K562 (cell line): Measurements from ENCODE around the gene ATG13. TPM values are rescaled to one million over a fixed set of nuclear protein-coding genes. Genes with fewer than 3 reads are reported as not detected.

ENCODE experiments used
- ATAC-seq: fragments of 200-7000 bp; cut with Tn5 transposase; 3 replicates; pipeline ENCODE4 v1.9.1; 2020; ENCODE audit warnings: moderate library complexity
- BruUV-seq: library from RNA; stranded (reverse); fragments of 400-500 nt; replicated peaks from 2 replicates; lab custom pipeline; 2021; lab: Mats Ljungman, UMichigan
- CTCF ChIA-PET: fragments of 300-600 bp; formaldehyde crosslinking; extraction: SDS; loops from one replicate; lab custom pipeline; 2021; ENCODE audit warnings: low intra/inter-chr PET ratio; lab: Yijun Ruan, JAX
- POLR2A ChIA-PET: fragments of 300-600, 350-650 bp; sonication (Branson Sonifier 250); formaldehyde crosslinking; extraction: SDS; loops from one replicate; lab custom pipeline; 2021; ENCODE audit warnings: antibody characterized with exemption, inconsistent platforms; lab: Yijun Ruan, JAX
- DNase-seq, 4 experiments: peaks; one replicate each; pipeline versions ENCODE4 v3.0.0 to v3.0.0-alpha.2; 2011 to 2018; ENCODE audit warnings: low spot score in 3 of 4, mixed read lengths in 3 of 4; ENCODE audit errors: extremely low read depth in 1 of 4
- FAIRE-seq: peaks from 2 replicates; lab custom pipeline; 2011; peaks lifted over from hg19 to GRCh38; lab: Jason Lieb, UNC
- H2AFZ ChIP-seq: 2 replicates; pipeline ENCODE4 v1.6.0; 2011; ENCODE audit warnings: low read depth, low read length, control low read depth, inconsistent platforms
- H3K27ac ChIP-seq: fragments of 200-600 bp; 3 replicates; pipeline ENCODE4 v1.8.0; 2011; ENCODE audit warnings: low read depth, mild to moderate bottlenecking, control low read depth, inconsistent platforms, low read length, moderate library complexity, mixed read lengths; ENCODE audit errors: extremely low read depth
- H3K27me3 ChIP-seq, 2 experiments: fragments of 300-600 bp in 1 of 2; 2 replicates in 1 of 2; 3 replicates in 1 of 2; pipeline versions ENCODE4 v1.6.0 to v1.8.0; 2011; ENCODE audit warnings: inconsistent platforms in 2 of 2, low read length in 2 of 2, mild to moderate bottlenecking in 1 of 2, mixed read lengths in 1 of 2, moderate library complexity in 1 of 2; ENCODE audit not compliant: control insufficient read depth in 2 of 2, insufficient read depth in 2 of 2
- H3K36me3 ChIP-seq: fragments of 300-600 bp; 3 replicates; pipeline ENCODE4 v1.8.0; 2011; ENCODE audit warnings: mild to moderate bottlenecking, low read length, inconsistent platforms; ENCODE audit not compliant: control insufficient read depth, insufficient read depth
- H3K4me1 ChIP-seq, 2 experiments: fragments of 200-600 bp in 1 of 2; replicated peaks in 1 of 2; 2 replicates in 1 of 2; 3 replicates in 1 of 2; pipeline versions ENCODE4 v1.5.1 to v1.8.0; 2011; ENCODE audit warnings: inconsistent platforms in 2 of 2, low read length in 2 of 2, mild to moderate bottlenecking in 1 of 2, mixed read lengths in 1 of 2, moderate library complexity in 1 of 2; ENCODE audit not compliant: control insufficient read depth in 2 of 2, insufficient read depth in 2 of 2
- H3K4me2 ChIP-seq: 2 replicates; pipeline ENCODE4 v1.6.1; 2011; ENCODE audit warnings: low read length, control low read depth, inconsistent platforms, mixed read lengths; ENCODE audit not compliant: insufficient read depth
- H3K4me3 ChIP-seq: fragments of 200-600 bp; sonication (generic), shearing (Covaris generic); 2 replicates; pipeline ENCODE4 v1.5.1; 2016; ENCODE audit warnings: control low read depth, inconsistent platforms
- H3K79me2 ChIP-seq: fragments of 200-600 bp; 3 replicates; pipeline ENCODE4 v1.8.0; 2011; ENCODE audit warnings: low read length, inconsistent platforms; ENCODE audit not compliant: control insufficient read depth, insufficient read depth
- H3K9ac ChIP-seq, 2 experiments: 2 replicates each; pipeline versions ENCODE4 v1.6.0 to v1.6.1; 2011; ENCODE audit warnings: low read depth in 2 of 2, low read length in 2 of 2, control low read depth in 1 of 2, inconsistent platforms in 1 of 2, mild to moderate bottlenecking in 1 of 2, mixed read lengths in 1 of 2; ENCODE audit not compliant: insufficient read depth in 1 of 2
- H3K9me1 ChIP-seq: one replicate; pipeline ENCODE4 v1.6.0; 2011; ENCODE audit warnings: inconsistent platforms, mild to moderate bottlenecking, low read length, moderate library complexity; ENCODE audit not compliant: control insufficient read depth, insufficient read depth
- H3K9me3 ChIP-seq: replicated peaks from 2 replicates; pipeline ENCODE4 v1.5.1; 2011; ENCODE audit warnings: low read depth, low read length, inconsistent platforms; ENCODE audit not compliant: control insufficient read depth, insufficient read depth
- H4K20me1 ChIP-seq: replicated peaks from 2 replicates; pipeline ENCODE4 v1.6.1; 2011; ENCODE audit warnings: low read length, inconsistent platforms, mixed read lengths; ENCODE audit not compliant: control insufficient read depth, insufficient read depth
- EWSR1 ChIP-seq: fragments of 450-650 bp; IDR thresholded peaks from 2 replicates; pipeline ENCODE4 v1.6.1; 2018; ENCODE audit warnings: borderline replicate concordance, mild to moderate bottlenecking, low read depth, moderate library complexity; ENCODE audit not compliant: partially characterized antibody
- MEF2A ChIP-seq: IDR thresholded peaks from 2 replicates; pipeline ENCODE4 v1.6.1; 2011; ENCODE audit warnings: low read depth, mild to moderate bottlenecking, low read length, moderate library complexity; ENCODE audit not compliant: control insufficient read depth
- PHB2 ChIP-seq: fragments of 450-650 bp; IDR thresholded peaks from 2 replicates; pipeline ENCODE4 v1.6.1; 2017; ENCODE audit warnings: low read depth
- SMAD1 ChIP-seq: fragments of 150-350 bp; IDR thresholded peaks from 2 replicates; pipeline ENCODE4 v1.6.1; 2014; ENCODE audit warnings: low read length, low read depth; ENCODE audit not compliant: partially characterized antibody
- TAF7 ChIP-seq: fragments of 450-650 bp; IDR thresholded peaks from 2 replicates; pipeline ENCODE4 v1.6.1; 2016; ENCODE audit warnings: missing genetic modification characterization, missing compliant biosample characterization
- ZNF316 ChIP-seq: fragments of 450-650 bp; IDR thresholded peaks from 2 replicates; pipeline ENCODE4 v1.6.1; 2016
- WGBS: fragments of 100-300 bp; shearing (Covaris generic); methylation state at CpG from one replicate; pipeline ENCODE4 v1.1.6; 2016; ENCODE audit warnings: low coverage, mixed read lengths; ENCODE audit not compliant: insufficient coverage; ENCODE audit errors: missing lambda C conversion rate; 5-methylcytosine and 5-hydroxymethylcytosine counted together
- in situ Hi-C: fragments of 300-500 bp; cut with MboI; formaldehyde crosslinking; loops from 4 replicates; pipeline ENCODE4 v1.15.0; 2018; ENCODE audit warnings: inconsistent platforms, mixed read lengths
- intact Hi-C: fragments of 100-400 bp; cut with micrococcal nuclease; formaldehyde crosslinking; loops from 2 replicates; pipeline ENCODE4 v1.14.2; 2022
- polyA plus RNA-seq, 8 experiments: library from polyadenylated mRNA; depleted of rRNA in 4 of 8; stranded (reverse) in 5 of 8; unstranded in 3 of 8; fragments of >200 nt; fragmentation: Nextera tagmentation in 2 of 8; fragmentation: Illumina TruSeq in 1 of 8; extraction: Ambion mirVana in 2 of 8; extraction: Trizol in 1 of 8; gene quantifications; 2 replicates each; pipeline versions ENCODE4 v1.2.1 to v1.2.3, GENCODE V29; 2011 to 2014; ENCODE audit warnings: inconsistent platforms in 1 of 8, missing spikeins in 1 of 8
- total RNA-seq, 7 experiments: library from RNA; depleted of rRNA in 6 of 7; stranded (reverse); fragments of >200 nt in 6 of 7; fragmentation: Illumina TruSeq in 2 of 7; extraction: Trizol in 2 of 7; gene quantifications; 2 replicates each; pipeline versions ENCODE4 v1.2.1 to v1.2.3, GENCODE V29; 2011 to 2021; ENCODE audit warnings: low replicate concordance in 1 of 7
- TF ChIP-seq, protein P1 (sequence below): fragments of 450-650 bp; IDR thresholded peaks from 2 replicates; pipeline ENCODE4 v1.6.1; 2017; ENCODE audit warnings: antibody characterized with exemption, mild to moderate bottlenecking
- TF ChIP-seq, protein P2 (sequence below), 2 experiments: fragments of 450-650 bp; IDR thresholded peaks; 2 replicates each; pipeline ENCODE4 v1.6.1; 2016
- TF ChIP-seq, protein P3 (sequence below): sonication (generic); IDR thresholded peaks from 2 replicates; pipeline ENCODE4 v1.6.1; 2016

Gene ATG13
- total and polyA plus RNA-seq, 9 of the 15 experiments (the other 6 are each of a cell fraction or from before 2014, with no cell fraction given), result 13.1 to 61.5 (median 36.5) TPM

GRCh38 chr11:46594374-46594700, 23.0 kb upstream of the ATG13 start (continued):
- TF ChIP-seq, protein P1, sequence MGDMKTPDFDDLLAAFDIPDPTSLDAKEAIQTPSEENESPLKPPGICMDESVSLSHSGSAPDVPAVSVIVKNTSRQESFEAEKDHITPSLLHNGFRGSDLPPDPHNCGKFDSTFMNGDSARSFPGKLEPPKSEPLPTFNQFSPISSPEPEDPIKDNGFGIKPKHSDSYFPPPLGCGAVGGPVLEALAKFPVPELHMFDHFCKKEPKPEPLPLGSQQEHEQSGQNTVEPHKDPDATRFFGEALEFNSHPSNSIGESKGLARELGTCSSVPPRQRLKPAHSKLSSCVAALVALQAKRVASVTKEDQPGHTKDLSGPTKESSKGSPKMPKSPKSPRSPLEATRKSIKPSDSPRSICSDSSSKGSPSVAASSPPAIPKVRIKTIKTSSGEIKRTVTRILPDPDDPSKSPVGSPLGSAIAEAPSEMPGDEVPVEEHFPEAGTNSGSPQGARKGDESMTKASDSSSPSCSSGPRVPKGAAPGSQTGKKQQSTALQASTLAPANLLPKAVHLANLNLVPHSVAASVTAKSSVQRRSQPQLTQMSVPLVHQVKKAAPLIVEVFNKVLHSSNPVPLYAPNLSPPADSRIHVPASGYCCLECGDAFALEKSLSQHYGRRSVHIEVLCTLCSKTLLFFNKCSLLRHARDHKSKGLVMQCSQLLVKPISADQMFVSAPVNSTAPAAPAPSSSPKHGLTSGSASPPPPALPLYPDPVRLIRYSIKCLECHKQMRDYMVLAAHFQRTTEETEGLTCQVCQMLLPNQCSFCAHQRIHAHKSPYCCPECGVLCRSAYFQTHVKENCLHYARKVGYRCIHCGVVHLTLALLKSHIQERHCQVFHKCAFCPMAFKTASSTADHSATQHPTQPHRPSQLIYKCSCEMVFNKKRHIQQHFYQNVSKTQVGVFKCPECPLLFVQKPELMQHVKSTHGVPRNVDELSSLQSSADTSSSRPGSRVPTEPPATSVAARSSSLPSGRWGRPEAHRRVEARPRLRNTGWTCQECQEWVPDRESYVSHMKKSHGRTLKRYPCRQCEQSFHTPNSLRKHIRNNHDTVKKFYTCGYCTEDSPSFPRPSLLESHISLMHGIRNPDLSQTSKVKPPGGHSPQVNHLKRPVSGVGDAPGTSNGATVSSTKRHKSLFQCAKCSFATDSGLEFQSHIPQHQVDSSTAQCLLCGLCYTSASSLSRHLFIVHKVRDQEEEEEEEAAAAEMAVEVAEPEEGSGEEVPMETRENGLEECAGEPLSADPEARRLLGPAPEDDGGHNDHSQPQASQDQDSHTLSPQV, result peak; percentile 27
- TF ChIP-seq ZNF316 (no peak), TAF7 (tag) (peak; percentile 38; the same call in 1 of the 2 replicates)

- ChIA-PET POLR2A (interaction anchor here (1.4 to 1.9 kb wide), 3 partner anchors 16 to 47 kb away, joined by 4 to 21 read pairs (median 9); no protein-coding TSS in a partner anchor), CTCF (no interaction called here)
- H3K9me1 ChIP-seq, result no peaks in the 10 kb centered on the region
- intact Hi-C loops, result loop anchor here (5.0 kb wide), 2 partner anchors 37 to 52 kb away; no protein-coding TSS in a partner anchor
- H3K9ac ChIP-seq, result peak overlapping the region in 1 of 2 experiments; percentile 86; a peak in 2 of 4 replicates
- no peaks in the 10 kb centered on the region for H3K27me3 ChIP-seq
- H3K27ac ChIP-seq, result peak overlapping the region; percentile 78
- H3K4me1 ChIP-seq, result peaks cover 23 to 31% of the 10 kb centered on the region in 2 experiments; a peak in 4 of 5 replicates
- no peak for DNase-seq
- peaks cover 3% of the 10 kb centered on the region; the same call in 1 of the 3 replicates for H3K36me3 ChIP-seq
- ATAC-seq, result no peak
- peaks cover 40% of the 10 kb centered on the region for H3K79me2 ChIP-seq
- 84% methylated on average over 10 of the region's 10 CpGs for WGBS
- BruUV-seq, result no TSS peak
- no peak overlapping the region for H3K4me3 ChIP-seq
- no peaks in the 10 kb centered on the region for H3K9me3 ChIP-seq
- no peak for FAIRE-seq
- peak overlapping the region; percentile 98; the same call in 1 of the 2 replicates for H3K4me2 ChIP-seq
- 0 out of 2 replicates have a peak, but pooled peaks cover 6% of the 10 kb centered on the region for H4K20me1 ChIP-seq
- TF ChIP-seq, protein P2, sequence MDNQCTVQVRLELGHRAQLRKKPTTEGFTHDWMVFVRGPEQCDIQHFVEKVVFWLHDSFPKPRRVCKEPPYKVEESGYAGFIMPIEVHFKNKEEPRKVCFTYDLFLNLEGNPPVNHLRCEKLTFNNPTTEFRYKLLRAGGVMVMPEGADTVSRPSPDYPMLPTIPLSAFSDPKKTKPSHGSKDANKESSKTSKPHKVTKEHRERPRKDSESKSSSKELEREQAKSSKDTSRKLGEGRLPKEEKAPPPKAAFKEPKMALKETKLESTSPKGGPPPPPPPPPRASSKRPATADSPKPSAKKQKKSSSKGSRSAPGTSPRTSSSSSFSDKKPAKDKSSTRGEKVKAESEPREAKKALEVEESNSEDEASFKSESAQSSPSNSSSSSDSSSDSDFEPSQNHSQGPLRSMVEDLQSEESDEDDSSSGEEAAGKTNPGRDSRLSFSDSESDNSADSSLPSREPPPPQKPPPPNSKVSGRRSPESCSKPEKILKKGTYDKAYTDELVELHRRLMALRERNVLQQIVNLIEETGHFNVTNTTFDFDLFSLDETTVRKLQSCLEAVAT (IDR thresholded peaks at IDR 0.05), result peak in 1 of 2 experiments; percentile 65; a peak in 2 of 4 replicates
- TF ChIP-seq SMAD1 (no peak), MEF2A (no peak), EWSR1 (no peak), PHB2 (no peak)
- TF ChIP-seq, protein P3, sequence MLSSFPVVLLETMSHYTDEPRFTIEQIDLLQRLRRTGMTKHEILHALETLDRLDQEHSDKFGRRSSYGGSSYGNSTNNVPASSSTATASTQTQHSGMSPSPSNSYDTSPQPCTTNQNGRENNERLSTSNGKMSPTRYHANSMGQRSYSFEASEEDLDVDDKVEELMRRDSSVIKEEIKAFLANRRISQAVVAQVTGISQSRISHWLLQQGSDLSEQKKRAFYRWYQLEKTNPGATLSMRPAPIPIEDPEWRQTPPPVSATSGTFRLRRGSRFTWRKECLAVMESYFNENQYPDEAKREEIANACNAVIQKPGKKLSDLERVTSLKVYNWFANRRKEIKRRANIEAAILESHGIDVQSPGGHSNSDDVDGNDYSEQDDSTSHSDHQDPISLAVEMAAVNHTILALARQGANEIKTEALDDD, result no peak
- in situ Hi-C loops, result no loop called here
- peak overlapping the region; percentile 97 for H2AFZ ChIP-seq
These were observed 22.6 kb upstream of the ATG13 start for GRCh38 chr11:46594785-46595184.
